ENCODE data around the gene BICDL1.

Gene BICDL1

GRCh38 chr12:120115692-120116440, 126.8 kb downstream of the BICDL1 start:
- H3K4me3 ChIP-seq (ENCODE audit: insufficient read depth, low read length, poor library complexity, severe bottlenecking) = peak overlapping the region; percentile 77
- peak overlapping the region; percentile 72 for H3K4me2 ChIP-seq (ENCODE audit: low read depth, low read length, poor library complexity, severe bottlenecking)
- H4K20me1 ChIP-seq (ENCODE audit: low read depth, low read length) = no peaks in the 10 kb centered on the region; the same call in 1 of the 2 replicates
- H3K27me3 ChIP-seq (ENCODE audit: low read length) = no peaks in the 10 kb centered on the region
- TF ChIP-seq EZH2phosphoT487 (conservative IDR thresholded peaks at IDR 0.05; ENCODE audit: low read length) (no peak), CTCF (IDR thresholded peaks at IDR 0.05; ENCODE audit: insufficient read depth, low read length, poor library complexity, severe bottlenecking) (no peak)
- H3K27ac ChIP-seq (ENCODE audit: low read depth, low read length) = peak overlapping the region; percentile 46
- peak overlapping the region; percentile 86 for H3K9ac ChIP-seq (ENCODE audit: low read length)
- no peak overlapping the region for H2AFZ ChIP-seq (ENCODE audit: low read depth, low read length, severe bottlenecking)
- H3F3A ChIP-seq (ENCODE audit: insufficient read depth) = peaks cover 22% of the 10 kb centered on the region
- no peaks in the 10 kb centered on the region for H3K9me2 ChIP-seq (replicated peaks; ENCODE audit: insufficient read depth, low read length)
- H3K9me3 ChIP-seq (ENCODE audit: insufficient read depth, low read length) = no peaks in the 10 kb centered on the region
- H3K36me3 ChIP-seq (ENCODE audit: low read length) = peaks cover 3% of the 10 kb centered on the region; the same call in 1 of the 2 replicates
- H3K79me2 ChIP-seq (ENCODE audit: insufficient read depth, low read length) = peaks cover 72% of the 10 kb centered on the region

- H3K9ac ChIP-seq (ENCODE audit: low read length) = peak within 1 kb of the TSS; percentile 86
- H3K4me3 ChIP-seq (ENCODE audit: insufficient read depth, low read length, poor library complexity, severe bottlenecking) = peak within 1 kb of the TSS; percentile 78
- H3K27ac ChIP-seq (ENCODE audit: low read depth, low read length) = peak within 1 kb of the TSS; percentile 78
- H3F3A ChIP-seq (ENCODE audit: insufficient read depth) = peaks cover 23% of the 10 kb centered on the region
- no peak for TF ChIP-seq EZH2phosphoT487 (conservative IDR thresholded peaks at IDR 0.05; ENCODE audit: low read length)
- no peak for TF ChIP-seq CTCF (IDR thresholded peaks at IDR 0.05; ENCODE audit: insufficient read depth, low read length, poor library complexity, severe bottlenecking)
- H3K9me3 ChIP-seq (ENCODE audit: insufficient read depth, low read length) = no peaks in the 10 kb centered on the region
- H3K36me3 ChIP-seq (ENCODE audit: low read length) = peaks cover 3% of the 10 kb centered on the region; the same call in 1 of the 2 replicates
- H3K4me2 ChIP-seq (ENCODE audit: low read depth, low read length, poor library complexity, severe bottlenecking) = peak within 1 kb of the TSS; percentile 86
- H3K9me2 ChIP-seq (replicated peaks; ENCODE audit: insufficient read depth, low read length) = no peaks in the 10 kb centered on the region
- no peaks in the 10 kb centered on the region; the same call in 1 of the 2 replicates for H4K20me1 ChIP-seq (ENCODE audit: low read depth, low read length)
- peaks cover 66% of the 10 kb centered on the region for H3K79me2 ChIP-seq (ENCODE audit: insufficient read depth, low read length)
- H3K27me3 ChIP-seq (ENCODE audit: low read length) = no peaks in the 10 kb centered on the region
- H2AFZ ChIP-seq (ENCODE audit: low read depth, low read length, severe bottlenecking) = peak within 1 kb of the TSS; percentile 58
These were observed 127.4 kb downstream of the BICDL1 start, which contains the start of gene RAB35 for GRCh38 chr12:120116441-120116791. RAB35 (minus strand) TSS chr12:120116753; CDS start chr12:120116650, 103 bp downstream.

- Histone ChIP-seq H3K9me3 (ENCODE audit: insufficient read depth, low read length) (no peaks in the 10 kb centered on the region), H4K20me1 (ENCODE audit: low read depth, low read length) (no peaks in the 10 kb centered on the region; the same call in 1 of the 2 replicates)
- TF ChIP-seq EZH2phosphoT487 (conservative IDR thresholded peaks at IDR 0.05; ENCODE audit: low read length) (no peak), CTCF (IDR thresholded peaks at IDR 0.05; ENCODE audit: insufficient read depth, low read length, poor library complexity, severe bottlenecking) (no peak)
These were observed 128.0 kb downstream of the BICDL1 start for GRCh38 chr12:120116792-120117651.

More at GRCh38 chr12:120116792-120117651, 128.0 kb downstream of the BICDL1 start:
- H3F3A ChIP-seq (ENCODE audit: insufficient read depth) = peaks cover 29% of the 10 kb centered on the region
- peak overlapping the region; percentile 58 for H2AFZ ChIP-seq (ENCODE audit: low read depth, low read length, severe bottlenecking)
- peak overlapping the region; percentile 78 for H3K27ac ChIP-seq (ENCODE audit: low read depth, low read length)
- H3K9ac ChIP-seq (ENCODE audit: low read length) = peak overlapping the region; percentile 86
- no peaks in the 10 kb centered on the region for H3K27me3 ChIP-seq (ENCODE audit: low read length)
- peaks cover 3% of the 10 kb centered on the region; the same call in 1 of the 2 replicates for H3K36me3 ChIP-seq (ENCODE audit: low read length)
- peaks cover 62% of the 10 kb centered on the region for H3K79me2 ChIP-seq (ENCODE audit: insufficient read depth, low read length)
- peak overlapping the region; percentile 78 for H3K4me3 ChIP-seq (ENCODE audit: insufficient read depth, low read length, poor library complexity, severe bottlenecking)
- no peaks in the 10 kb centered on the region for H3K9me2 ChIP-seq (replicated peaks; ENCODE audit: insufficient read depth, low read length)
- H3K4me2 ChIP-seq (ENCODE audit: low read depth, low read length, poor library complexity, severe bottlenecking) = peak overlapping the region; percentile 86
